Liver (tissue), 3 donors: ENCODE data around the gene ECM1.

Source experiments
- ATF3 ChIP-seq: IDR thresholded peaks from 2 replicates; pipeline ENCODE4 v1.6.1; 2016; ENCODE audit warnings: antibody characterized with exemption
- CTCF ChIP-seq: fragments of 150-350 bp; IDR thresholded peaks from 2 replicates; pipeline ENCODE4 v1.5.1; 2017; ENCODE audit warnings: improper control_type of control experiment, low read depth, low read length; ENCODE audit not compliant: missing input control
- EGR1 ChIP-seq, 2 donors: IDR thresholded peaks; 2 replicates each; pipeline ENCODE4 v1.6.1; 2016 to 2018; ENCODE audit warnings: antibody characterized with exemption in 2 of 2, low read depth in 2 of 2
- FOXA1 ChIP-seq: IDR thresholded peaks from 2 replicates; pipeline ENCODE4 v1.6.1; 2016; ENCODE audit warnings: antibody characterized with exemption
- GABPA ChIP-seq, 2 donors: IDR thresholded peaks in 1 of 2; conservative IDR thresholded peaks in 1 of 2; 2 replicates each; pipeline ENCODE4 v1.6.1; 2016; ENCODE audit warnings: antibody characterized with exemption in 2 of 2, mild to moderate bottlenecking in 1 of 2, moderate library complexity in 1 of 2
- JUND ChIP-seq, 2 donors: IDR thresholded peaks; 2 replicates each; pipeline ENCODE4 v1.6.1; 2016; ENCODE audit warnings: antibody characterized with exemption in 2 of 2
- MAX ChIP-seq: IDR thresholded peaks from 2 replicates; pipeline ENCODE4 v1.6.1; 2016; ENCODE audit warnings: antibody characterized with exemption
- RAD21 ChIP-seq, 2 donors: IDR thresholded peaks; 2 replicates each; pipeline ENCODE4 v1.6.1; 2016; ENCODE audit warnings: antibody characterized with exemption in 2 of 2, mild to moderate bottlenecking in 2 of 2
- REST ChIP-seq: IDR thresholded peaks from 2 replicates; pipeline ENCODE4 v1.6.1; 2016; ENCODE audit warnings: antibody characterized with exemption, mild to moderate bottlenecking
- SP1 ChIP-seq: IDR thresholded peaks from 2 replicates; pipeline ENCODE4 v1.6.1; 2018; ENCODE audit warnings: antibody characterized with exemption, mild to moderate bottlenecking
- TAF1 ChIP-seq: conservative IDR thresholded peaks from 2 replicates; pipeline ENCODE4 v1.6.1; 2016; ENCODE audit warnings: antibody characterized with exemption, mild to moderate bottlenecking
- YY1 ChIP-seq: IDR thresholded peaks from 2 replicates; pipeline ENCODE4 v1.6.1; 2016; ENCODE audit warnings: antibody characterized with exemption, mild to moderate bottlenecking
- TF ChIP-seq, protein P1 (sequence below): IDR thresholded peaks from 2 replicates; pipeline ENCODE4 v1.6.1; 2016; ENCODE audit warnings: antibody characterized with exemption
- donor health status: healthy.
- donor health status: healthy.

GRCh38 chr1:150521196-150521968, 13.5 kb downstream of the ECM1 start:
- no peak for TF ChIP-seq EGR1 (IDR thresholded peaks at IDR 0.05; ENCODE audit: low read depth in 2 of 2)
- no peak for TF ChIP-seq CTCF
- TF ChIP-seq TAF1 = no peak
- no peak for TF ChIP-seq FOXA1
- no peak for TF ChIP-seq YY1
- TF ChIP-seq ATF3 = no peak
- no peak for TF ChIP-seq GABPA (IDR thresholded peaks at IDR 0.05 in 1 of 2, conservative IDR thresholded peaks at IDR 0.05 in 1 of 2)
- no peak for TF ChIP-seq SP1
- no peak for TF ChIP-seq REST
- TF ChIP-seq MAX = no peak
- no peak for TF ChIP-seq RAD21 (IDR thresholded peaks at IDR 0.05)
- TF ChIP-seq, protein P1, sequence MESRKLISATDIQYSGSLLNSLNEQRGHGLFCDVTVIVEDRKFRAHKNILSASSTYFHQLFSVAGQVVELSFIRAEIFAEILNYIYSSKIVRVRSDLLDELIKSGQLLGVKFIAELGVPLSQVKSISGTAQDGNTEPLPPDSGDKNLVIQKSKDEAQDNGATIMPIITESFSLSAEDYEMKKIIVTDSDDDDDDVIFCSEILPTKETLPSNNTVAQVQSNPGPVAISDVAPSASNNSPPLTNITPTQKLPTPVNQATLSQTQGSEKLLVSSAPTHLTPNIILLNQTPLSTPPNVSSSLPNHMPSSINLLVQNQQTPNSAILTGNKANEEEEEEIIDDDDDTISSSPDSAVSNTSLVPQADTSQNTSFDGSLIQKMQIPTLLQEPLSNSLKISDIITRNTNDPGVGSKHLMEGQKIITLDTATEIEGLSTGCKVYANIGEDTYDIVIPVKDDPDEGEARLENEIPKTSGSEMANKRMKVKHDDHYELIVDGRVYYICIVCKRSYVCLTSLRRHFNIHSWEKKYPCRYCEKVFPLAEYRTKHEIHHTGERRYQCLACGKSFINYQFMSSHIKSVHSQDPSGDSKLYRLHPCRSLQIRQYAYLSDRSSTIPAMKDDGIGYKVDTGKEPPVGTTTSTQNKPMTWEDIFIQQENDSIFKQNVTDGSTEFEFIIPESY = no peak
- no peak for TF ChIP-seq JUND (IDR thresholded peaks at IDR 0.05)
